ENCODE data around the gene RAI14. TPM values are rescaled to one million over a fixed set of nuclear protein-coding genes. Genes with fewer than 3 reads are reported as not detected.

The RAI14 gene
- total and polyA plus RNA-seq, 2 experiments from 2014 or later, result 42.2 to 49.6 TPM

GRCh38 chr5:34684281-34684979, 28.3 kb downstream of the RAI14 start:
- Histone ChIP-seq H3K4me2 (no peak overlapping the region), H3K27ac (peak overlapping the region; percentile 85)
- WGBS (ENCODE audit: low lambda C conversion rate, missing lambda C conversion rate), result 59% methylated on average over 4 of the region's 4 CpGs

DNA sequence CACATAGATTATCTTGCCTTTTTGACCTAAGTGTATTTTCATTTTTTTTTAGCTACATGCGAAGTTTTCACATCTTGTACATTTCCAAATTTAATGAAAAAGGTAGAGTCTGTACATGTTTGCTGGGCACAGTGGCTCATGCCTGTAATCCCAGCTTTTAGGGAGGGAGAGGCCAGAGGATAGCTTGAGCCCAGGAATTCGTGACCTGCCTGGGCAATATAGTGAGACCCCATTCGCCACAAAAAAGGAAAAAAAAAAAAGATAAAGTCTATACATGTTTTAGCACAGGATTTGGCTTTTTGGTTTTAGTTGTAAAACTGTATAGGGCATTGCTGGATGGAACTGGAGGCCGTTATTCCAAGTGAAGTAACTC, 28.8 kb downstream of the RAI14 start:
- H3K9me2 ChIP-seq (replicated peaks; ENCODE audit: insufficient read depth), result no peaks in the 10 kb centered on the region
- H2AFZ ChIP-seq, result no peak overlapping the region
- H3K4me2 ChIP-seq, result no peak overlapping the region
- no peak overlapping the region for H3K4me3 ChIP-seq
- peak overlapping the region; percentile 85 for H3K27ac ChIP-seq
- no peaks in the 10 kb centered on the region for H3K36me3 ChIP-seq (replicated peaks; ENCODE audit: insufficient read depth, low read depth)
- no peaks in the 10 kb centered on the region for H3K27me3 ChIP-seq
- WGBS (ENCODE audit: low lambda C conversion rate, missing lambda C conversion rate), result over 99% methylated on average over 4 of the region's 4 CpGs
- peaks cover 34% of the 10 kb centered on the region for H3K4me1 ChIP-seq (ENCODE audit: insufficient read depth)
- no peaks in the 10 kb centered on the region for H3K9me3 ChIP-seq (ENCODE audit: low read depth)
- TF ChIP-seq EZH2 (IDR thresholded peaks at IDR 0.05; ENCODE audit: borderline replicate concordance) (no peak), EZH2phosphoT487 (IDR thresholded peaks at IDR 0.05; ENCODE audit: low read depth, severe bottlenecking, unreplicated experiment) (no peak)
- TF ChIP-seq, protein P1, sequence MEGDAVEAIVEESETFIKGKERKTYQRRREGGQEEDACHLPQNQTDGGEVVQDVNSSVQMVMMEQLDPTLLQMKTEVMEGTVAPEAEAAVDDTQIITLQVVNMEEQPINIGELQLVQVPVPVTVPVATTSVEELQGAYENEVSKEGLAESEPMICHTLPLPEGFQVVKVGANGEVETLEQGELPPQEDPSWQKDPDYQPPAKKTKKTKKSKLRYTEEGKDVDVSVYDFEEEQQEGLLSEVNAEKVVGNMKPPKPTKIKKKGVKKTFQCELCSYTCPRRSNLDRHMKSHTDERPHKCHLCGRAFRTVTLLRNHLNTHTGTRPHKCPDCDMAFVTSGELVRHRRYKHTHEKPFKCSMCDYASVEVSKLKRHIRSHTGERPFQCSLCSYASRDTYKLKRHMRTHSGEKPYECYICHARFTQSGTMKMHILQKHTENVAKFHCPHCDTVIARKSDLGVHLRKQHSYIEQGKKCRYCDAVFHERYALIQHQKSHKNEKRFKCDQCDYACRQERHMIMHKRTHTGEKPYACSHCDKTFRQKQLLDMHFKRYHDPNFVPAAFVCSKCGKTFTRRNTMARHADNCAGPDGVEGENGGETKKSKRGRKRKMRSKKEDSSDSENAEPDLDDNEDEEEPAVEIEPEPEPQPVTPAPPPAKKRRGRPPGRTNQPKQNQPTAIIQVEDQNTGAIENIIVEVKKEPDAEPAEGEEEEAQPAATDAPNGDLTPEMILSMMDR (IDR thresholded peaks at IDR 0.05; ENCODE audit: poor library complexity), result no peak
- H3K79me2 ChIP-seq, result peaks cover 62% of the 10 kb centered on the region
- DNase-seq (ENCODE audit: low spot score), result no peak
- H4K20me1 ChIP-seq (ENCODE audit: insufficient read depth, poor library complexity, severe bottlenecking), result no peaks in the 10 kb centered on the region

More at GRCh38 chr5:34684281-34684979, 28.3 kb downstream of the RAI14 start:
- Histone ChIP-seq H3K9me2 (replicated peaks; ENCODE audit: insufficient read depth) (no peaks in the 10 kb centered on the region), H3K36me3 (replicated peaks; ENCODE audit: insufficient read depth, low read depth) (no peaks in the 10 kb centered on the region), H3K27me3 (no peaks in the 10 kb centered on the region), H2AFZ (no peak overlapping the region), H3K9me3 (ENCODE audit: low read depth) (no peaks in the 10 kb centered on the region), H4K20me1 (ENCODE audit: insufficient read depth, poor library complexity, severe bottlenecking) (no peaks in the 10 kb centered on the region), H3K79me2 (peaks cover 65% of the 10 kb centered on the region), H3K4me1 (ENCODE audit: insufficient read depth) (peaks cover 34% of the 10 kb centered on the region), H3K4me3 (no peak overlapping the region)
- peak; percentile 75 for DNase-seq (ENCODE audit: low spot score)
- no peak for TF ChIP-seq EZH2phosphoT487 (IDR thresholded peaks at IDR 0.05; ENCODE audit: low read depth, severe bottlenecking, unreplicated experiment)
- TF ChIP-seq, protein P1 (IDR thresholded peaks at IDR 0.05; ENCODE audit: poor library complexity), result no peak
- TF ChIP-seq EZH2 (IDR thresholded peaks at IDR 0.05; ENCODE audit: borderline replicate concordance), result no peak

DNA sequence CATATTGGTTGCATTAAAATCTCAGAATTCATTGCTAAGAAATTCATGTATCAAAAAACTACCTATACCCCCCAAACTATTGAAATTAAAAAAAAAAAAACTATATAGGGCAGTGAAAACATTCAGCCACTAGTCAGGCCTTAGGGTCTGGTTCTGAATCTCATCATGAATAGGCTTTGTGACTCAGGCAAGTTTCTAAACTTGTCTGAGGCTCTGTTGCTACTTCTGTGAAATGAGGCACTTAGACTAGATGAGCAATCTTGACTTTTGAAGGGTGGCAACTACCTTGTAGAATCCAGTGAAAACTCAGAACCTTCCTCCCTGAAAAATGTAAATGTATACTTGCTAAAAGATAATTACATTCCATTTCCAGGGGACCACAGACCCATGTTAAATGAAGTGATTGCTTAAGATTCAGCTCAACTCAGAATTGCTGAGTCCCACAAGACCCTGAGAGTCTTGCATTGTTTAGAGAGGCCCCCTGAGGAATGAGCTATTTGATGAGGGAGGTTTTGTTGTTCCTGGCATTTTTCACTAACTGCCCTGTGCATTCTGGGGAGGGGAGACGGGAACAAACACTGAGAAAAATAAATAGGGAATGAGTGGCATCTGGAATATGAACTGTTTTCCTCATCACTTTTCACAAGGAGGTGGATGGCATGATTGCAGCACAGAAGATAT, 29.5 kb downstream of the RAI14 start:
- no peaks in the 10 kb centered on the region for H3K9me2 ChIP-seq (replicated peaks; ENCODE audit: insufficient read depth)
- no peaks in the 10 kb centered on the region for H3K36me3 ChIP-seq (replicated peaks; ENCODE audit: insufficient read depth, low read depth)
- peak overlapping the region; percentile 85 for H3K27ac ChIP-seq
- 55% methylated on average over 1 of the region's 1 CpG for WGBS (ENCODE audit: low lambda C conversion rate, missing lambda C conversion rate)
- H3K4me1 ChIP-seq (ENCODE audit: insufficient read depth), result peaks cover 34% of the 10 kb centered on the region
- no peak overlapping the region for H2AFZ ChIP-seq
- no peaks in the 10 kb centered on the region for H3K27me3 ChIP-seq
- TF ChIP-seq EZH2phosphoT487 (IDR thresholded peaks at IDR 0.05; ENCODE audit: low read depth, severe bottlenecking, unreplicated experiment) (no peak), EZH2 (IDR thresholded peaks at IDR 0.05; ENCODE audit: borderline replicate concordance) (no peak)
- TF ChIP-seq, protein P1 (IDR thresholded peaks at IDR 0.05; ENCODE audit: poor library complexity), result no peak
- H4K20me1 ChIP-seq (ENCODE audit: insufficient read depth, poor library complexity, severe bottlenecking), result no peaks in the 10 kb centered on the region
- no peak overlapping the region for H3K4me3 ChIP-seq
- H3K9me3 ChIP-seq (ENCODE audit: low read depth), result no peaks in the 10 kb centered on the region
- peaks cover 61% of the 10 kb centered on the region for H3K79me2 ChIP-seq
- DNase-seq (ENCODE audit: low spot score), result no peak
- H3K4me2 ChIP-seq, result peak overlapping the region; percentile 50
